Effector memory CD4-positive, alpha-beta T cell (primary cell): ENCODE data around the gene PRR33.

Experiments used
- DNase-seq, 3 donors: peaks; one replicate each; pipeline ENCODE4 v3.0.0-alpha.2; 2020
- H3K27ac ChIP-seq: 2 replicates; pipeline ENCODE4 v1.7.0; 2013; ENCODE audit warnings: mild to moderate bottlenecking, low read length, moderate library complexity; ENCODE audit not compliant: insufficient read depth, poor library complexity, severe bottlenecking
- H3K27me3 ChIP-seq: replicated peaks from 2 replicates; pipeline ENCODE4 v1.7.0; 2013; ENCODE audit warnings: mild to moderate bottlenecking, low read length; ENCODE audit not compliant: insufficient read depth, control insufficient read depth, poor library complexity, severe bottlenecking
- H3K36me3 ChIP-seq: 2 replicates; pipeline ENCODE4 v1.7.0; 2013; ENCODE audit warnings: mild to moderate bottlenecking, low read length, moderate library complexity; ENCODE audit not compliant: control insufficient read depth, insufficient read depth
- H3K4me1 ChIP-seq: 2 replicates; pipeline ENCODE4 v1.7.0; 2013; ENCODE audit warnings: low read length, mild to moderate bottlenecking; ENCODE audit not compliant: control insufficient read depth, insufficient read depth, poor library complexity, severe bottlenecking
- H3K4me3 ChIP-seq: 2 replicates; pipeline ENCODE4 v1.7.0; 2013; ENCODE audit warnings: low read length, low read depth, mild to moderate bottlenecking; ENCODE audit not compliant: insufficient read depth, poor library complexity, severe bottlenecking
- H3K9me3 ChIP-seq: 2 replicates; pipeline ENCODE4 v1.7.0; 2013; ENCODE audit warnings: mild to moderate bottlenecking, low read length, moderate library complexity; ENCODE audit not compliant: control insufficient read depth

PRR33 gene

DNA sequence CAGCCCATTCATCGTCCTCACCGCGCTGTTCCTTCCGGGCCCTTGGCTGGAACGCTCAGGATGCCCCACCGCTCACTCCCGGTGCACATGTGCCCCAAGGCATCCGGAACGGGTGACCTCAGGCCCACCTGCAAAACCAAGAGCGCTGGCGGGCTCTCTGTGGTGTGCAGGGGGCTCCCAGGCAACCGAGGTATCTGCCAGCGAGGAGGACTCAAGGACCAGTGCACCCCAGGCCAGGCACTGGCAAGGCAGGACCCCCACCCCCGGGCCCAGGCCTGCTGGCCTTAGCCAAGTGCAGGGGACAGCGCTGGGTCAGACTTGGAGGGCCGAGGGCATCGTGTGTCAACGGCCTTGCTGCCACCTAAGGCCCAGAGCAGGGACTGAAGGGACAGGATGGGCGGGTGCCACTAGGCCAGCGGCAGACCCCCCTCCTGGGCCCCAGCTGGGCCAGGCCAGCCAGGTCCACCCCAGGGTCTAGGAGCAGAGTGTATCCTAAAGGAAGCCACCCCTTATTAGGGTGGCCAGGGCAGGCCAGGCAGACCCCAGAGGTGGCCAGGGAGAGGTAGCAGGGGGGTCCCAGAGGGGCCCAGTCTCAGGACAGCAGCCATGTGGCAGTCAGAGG is 36.3 kb upstream of the PRR33 start:
- no peak for DNase-seq
- Histone ChIP-seq H3K9me3 (no peaks in the 10 kb centered on the region), H3K4me1 (no peaks in the 10 kb centered on the region), H3K4me3 (no peak overlapping the region), H3K27ac (no peak overlapping the region), H3K27me3 (no peaks in the 10 kb centered on the region), H3K36me3 (no peaks in the 10 kb centered on the region)

GRCh38 chr11:1927026-1927847 is 35.5 kb upstream of the PRR33 start:
- H3K27ac ChIP-seq, result no peak overlapping the region
- H3K36me3 ChIP-seq, result no peaks in the 10 kb centered on the region
- H3K4me3 ChIP-seq, result no peak overlapping the region

DNA sequence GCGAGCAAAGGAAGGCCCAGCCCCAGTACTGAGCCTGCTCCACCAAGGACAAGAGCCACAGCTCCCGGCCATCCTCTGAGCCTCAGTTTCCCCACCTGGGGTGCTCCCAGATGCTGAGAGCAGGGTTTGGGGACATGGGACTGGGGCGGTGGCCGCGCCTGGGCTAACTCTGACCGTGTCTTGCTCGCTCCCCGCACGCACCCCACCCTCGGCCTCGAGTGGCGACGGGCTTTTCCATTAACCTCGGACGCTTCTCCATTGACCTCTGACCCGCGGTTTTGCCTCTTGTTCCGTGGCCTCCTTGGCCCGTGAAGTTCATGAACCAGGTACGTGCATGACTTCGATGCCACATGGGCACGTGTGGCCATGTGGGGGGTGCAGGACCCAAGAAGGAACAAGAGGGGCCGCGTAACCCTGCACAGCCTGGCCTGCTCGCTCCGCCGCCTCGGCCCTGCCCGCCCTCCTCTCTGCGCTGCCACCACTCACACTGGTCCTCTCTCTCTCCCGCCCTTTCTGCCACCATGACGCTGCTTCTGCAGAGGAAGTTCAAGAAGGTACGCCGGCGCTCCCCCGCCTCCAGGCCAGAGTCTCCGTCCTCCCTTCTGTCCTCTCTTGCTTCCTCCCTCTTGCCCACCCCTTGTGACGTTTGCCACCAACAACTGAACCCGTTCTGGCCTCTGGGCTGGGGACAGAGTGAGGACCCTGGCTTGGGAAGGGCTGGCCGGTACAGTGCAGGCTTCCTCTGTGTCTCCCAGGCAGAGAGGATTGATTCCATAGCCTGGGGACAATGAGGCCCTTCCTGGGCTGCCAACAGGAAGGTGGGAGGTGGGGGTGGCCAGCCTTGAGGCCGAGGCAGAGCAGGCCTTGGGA is 34.7 kb upstream of the PRR33 start:
- no peaks in the 10 kb centered on the region for H3K4me1 ChIP-seq
- no peaks in the 10 kb centered on the region for H3K9me3 ChIP-seq
- no peak overlapping the region for H3K27ac ChIP-seq
- no peaks in the 10 kb centered on the region for H3K27me3 ChIP-seq
- no peaks in the 10 kb centered on the region for H3K36me3 ChIP-seq
- H3K4me3 ChIP-seq, result no peak overlapping the region
- no peak for DNase-seq

More at GRCh38 chr11:1927026-1927847, 35.5 kb upstream of the PRR33 start:
- no peaks in the 10 kb centered on the region for H3K9me3 ChIP-seq
- H3K4me1 ChIP-seq, result no peaks in the 10 kb centered on the region
- no peaks in the 10 kb centered on the region for H3K27me3 ChIP-seq
- DNase-seq, result no peak

DNA sequence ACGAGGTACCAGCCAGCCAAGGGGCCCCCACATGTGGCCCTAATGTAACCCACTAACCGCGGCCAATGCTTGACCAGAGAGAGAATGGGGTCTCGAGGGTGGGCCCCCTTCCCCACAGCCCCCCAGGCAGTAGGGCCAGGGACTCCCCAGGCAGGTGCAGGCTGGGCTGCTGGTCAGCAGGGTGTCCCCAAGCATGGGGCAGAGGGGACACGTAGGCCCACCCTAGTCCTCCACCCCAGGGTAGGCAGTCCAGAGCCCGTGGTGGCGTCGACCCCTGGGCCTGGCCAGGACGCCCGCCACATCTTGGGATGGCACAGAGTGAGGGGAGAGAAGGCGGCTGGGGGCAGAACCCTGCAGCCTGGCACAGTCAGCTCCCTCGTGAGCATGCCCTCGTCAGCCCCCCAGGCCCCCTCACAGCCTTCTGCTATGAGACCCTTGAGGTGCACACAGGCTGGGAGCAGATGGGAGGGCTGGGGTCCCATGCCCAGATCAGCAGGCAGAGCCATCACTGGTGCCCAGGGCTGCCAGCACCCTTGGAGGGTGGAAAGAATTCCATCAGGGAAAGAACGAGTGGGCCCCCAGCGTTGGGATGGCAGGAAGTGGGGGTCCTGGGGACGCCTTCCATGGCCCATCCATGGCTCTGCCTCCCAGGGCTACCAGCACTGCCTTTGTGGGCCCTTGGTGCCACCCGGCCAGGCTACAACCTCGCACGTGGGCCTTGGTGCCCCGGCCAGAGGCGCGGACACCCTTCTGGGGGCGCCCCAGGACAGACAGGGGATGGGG is 33.9 kb upstream of the PRR33 start:
- no peak for DNase-seq
- no peak overlapping the region for H3K4me3 ChIP-seq
- H3K27ac ChIP-seq, result no peak overlapping the region
- no peaks in the 10 kb centered on the region for H3K4me1 ChIP-seq
- H3K9me3 ChIP-seq, result no peaks in the 10 kb centered on the region
- H3K27me3 ChIP-seq, result no peaks in the 10 kb centered on the region
- no peaks in the 10 kb centered on the region for H3K36me3 ChIP-seq

DNA sequence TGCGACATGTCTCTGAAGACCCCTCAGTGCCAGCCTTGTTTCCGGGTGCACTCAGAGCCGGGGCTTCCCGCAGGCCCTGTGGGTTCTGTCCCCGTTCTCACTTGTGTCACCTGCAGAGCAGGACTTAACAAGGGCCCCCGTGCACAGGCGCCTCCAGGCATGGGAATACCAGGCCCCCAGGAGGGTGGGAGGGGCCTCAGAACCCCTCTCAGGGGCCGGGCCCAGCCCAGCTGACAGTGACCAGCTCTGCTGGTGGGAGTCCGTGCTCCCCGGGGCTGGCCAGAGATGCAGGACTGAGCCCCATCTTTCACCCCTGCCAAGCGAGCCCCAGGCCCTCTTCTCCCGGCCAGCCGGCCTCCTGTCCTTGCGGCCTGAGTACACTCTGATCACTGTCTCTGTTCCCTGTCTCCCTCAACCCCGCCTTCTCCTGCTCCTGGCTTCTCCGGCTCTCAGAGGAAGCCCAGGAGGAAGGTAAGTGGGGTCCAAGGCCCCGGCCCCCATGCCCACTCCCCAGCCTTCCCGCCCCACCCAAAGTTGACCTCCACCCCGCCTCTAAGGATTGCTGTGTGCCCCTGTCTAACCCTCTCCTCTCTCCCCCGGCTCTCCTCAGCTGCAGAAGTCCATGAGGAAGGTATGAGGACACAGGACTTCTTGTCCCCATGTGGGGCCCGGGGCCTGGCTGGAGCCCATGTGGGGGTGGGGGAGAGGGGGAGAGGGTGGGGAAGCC is 33.1 kb upstream of the PRR33 start:
- Histone ChIP-seq H3K27me3 (no peaks in the 10 kb centered on the region), H3K4me1 (no peaks in the 10 kb centered on the region), H3K27ac (no peak overlapping the region), H3K9me3 (no peaks in the 10 kb centered on the region), H3K36me3 (no peaks in the 10 kb centered on the region), H3K4me3 (no peak overlapping the region)
- DNase-seq, result no peak

GRCh38 chr11:1924181-1924580 is 32.5 kb upstream of the PRR33 start:
- Histone ChIP-seq H3K36me3 (no peaks in the 10 kb centered on the region), H3K4me3 (no peak overlapping the region), H3K4me1 (no peaks in the 10 kb centered on the region), H3K9me3 (no peaks in the 10 kb centered on the region), H3K27ac (no peak overlapping the region), H3K27me3 (no peaks in the 10 kb centered on the region)
- no peak for DNase-seq

GRCh38 chr11:1923201-1923956 is 31.7 kb upstream of the PRR33 start:
- no peak overlapping the region for H3K4me3 ChIP-seq
- no peaks in the 10 kb centered on the region for H3K9me3 ChIP-seq
- no peaks in the 10 kb centered on the region for H3K4me1 ChIP-seq
- H3K36me3 ChIP-seq, result no peaks in the 10 kb centered on the region
- no peak for DNase-seq
- H3K27ac ChIP-seq, result no peak overlapping the region
- no peaks in the 10 kb centered on the region for H3K27me3 ChIP-seq

- DNase-seq, result no peak
- no peaks in the 10 kb centered on the region for H3K27me3 ChIP-seq
Observed at GRCh38 chr11:1922481-1923081, 30.9 kb upstream of the PRR33 start.

More at GRCh38 chr11:1922481-1923081, 30.9 kb upstream of the PRR33 start:
- H3K4me1 ChIP-seq, result no peaks in the 10 kb centered on the region
- no peak overlapping the region for H3K27ac ChIP-seq
- no peak overlapping the region for H3K4me3 ChIP-seq
- H3K9me3 ChIP-seq, result no peaks in the 10 kb centered on the region
- H3K36me3 ChIP-seq, result no peaks in the 10 kb centered on the region
